Fibroblast of lung (primary cell): Measurements from ENCODE around the gene MRPL51.
"Not testable (repeated sequence)": the region's sequence is repeated elsewhere in the genome, so short reads cannot be mapped to it uniquely, and the experiment has no call there.

Experiments used
- CTCF ChIP-seq, 2 donors: IDR thresholded peaks in 1 of 2; conservative IDR thresholded peaks in 1 of 2; 1 replicate in 1 of 2; 2 replicates in 1 of 2; pipeline ENCODE4 v1.5.1; 2011 to 2012; ENCODE audit warnings: low read length in 2 of 2, control low read depth in 1 of 2, inconsistent platforms in 1 of 2, low read depth in 1 of 2, mild to moderate bottlenecking in 1 of 2
- EZH2 ChIP-seq: IDR thresholded peaks from 2 replicates; pipeline ENCODE4 v1.5.1; 2012; ENCODE audit warnings: low read length, control low read depth, mild to moderate bottlenecking; ENCODE audit errors: missing control alignments

GRCh38 chr12:6477601-6478377 lies 15.3 kb downstream of the MRPL51 start:
- TF ChIP-seq CTCF (conservative IDR thresholded peaks at IDR 0.05 in 1 of 2, IDR thresholded peaks at IDR 0.05 in 1 of 2; ENCODE audit: low read depth in 1 of 2, low read length in 2 of 2); EZH2: not testable (repeated sequence)
